Body of pancreas (tissue), 4 donors: Measurements from ENCODE around the gene NBR1. TPM values are rescaled to one million over a fixed set of nuclear protein-coding genes. Genes with fewer than 3 reads are reported as not detected.
A peak's percentile ranks its signal among the peaks of the same experiment; 100 is the strongest.
"Not testable (repeated sequence)": the region's sequence is repeated elsewhere in the genome, so short reads cannot be mapped to it uniquely, and the experiment has no call there.

ENCODE experiments used
- ATAC-seq: fragments of 150-250 bp; one replicate; pipeline ENCODE4 v1.9.1; 2016
- DNase-seq, 4 donors: peaks; one replicate each; pipeline ENCODE4 v3.0.0-alpha.2; 2019
- H3K27ac ChIP-seq, 4 donors: fragments of 200-600 bp; sonication (generic); 1 replicate in 3 of 4; 2 replicates in 1 of 4; pipeline versions ENCODE4 v1.5.1 to v1.6.1; 2016 to 2019; ENCODE audit warnings: mild to moderate bottlenecking in 1 of 4, mixed read lengths in 1 of 4, moderate library complexity in 1 of 4
- H3K27me3 ChIP-seq, 2 donors: fragments of 200-600 bp; sonication (generic); one replicate each; pipeline ENCODE4 v1.6.0; 2016; ENCODE audit warnings: mild to moderate bottlenecking in 1 of 2
- H3K36me3 ChIP-seq, 2 donors: fragments of 200-600 bp; sonication (generic); replicated peaks in 1 of 2; 2 replicates each; pipeline ENCODE4 v1.5.1; 2016; ENCODE audit warnings: low read depth in 2 of 2; ENCODE audit not compliant: insufficient read depth in 1 of 2
- H3K4me1 ChIP-seq: fragments of 200-600 bp; sonication (generic); one replicate; pipeline ENCODE4 v1.6.0; 2016
- H3K4me3 ChIP-seq, 2 donors: fragments of 200-600 bp; sonication (generic); 1 replicate in 1 of 2; 2 replicates in 1 of 2; pipeline ENCODE4 v1.5.1; 2016 to 2019
- H3K9me3 ChIP-seq, 3 donors: fragments of 200-600 bp; sonication (generic); 1 replicate in 2 of 3; 2 replicates in 1 of 3; pipeline ENCODE4 v1.5.1; 2016
- CTCF ChIP-seq, 7 experiments: fragments of 450-650 bp in 4 of 7; fragments of 200-600 bp in 3 of 7; sonication (generic) in 3 of 7; IDR thresholded peaks; one replicate each; pipeline ENCODE4 v1.5.1; 2016 to 2019; ENCODE audit warnings: antibody characterized with exemption in 7 of 7
- POLR2A ChIP-seq, 3 donors: fragments of 450-650 bp; IDR thresholded peaks; one replicate each; pipeline ENCODE4 v1.6.1; 2016; ENCODE audit warnings: antibody characterized with exemption in 3 of 3, mild to moderate bottlenecking in 2 of 3
- WGBS, 2 donors: methylation state at CpG; one replicate each; pipeline ENCODE4 v1.1.5; 2017; 5-methylcytosine and 5-hydroxymethylcytosine counted together
- intact Hi-C: fragments of 100-400 bp; cut with DNase I; formaldehyde crosslinking; loops from one replicate; pipeline ENCODE4 v1.15.1; 2023
- total RNA-seq, 2 donors: library from RNA; depleted of rRNA; stranded (reverse); fragments of >200 nt; gene quantifications; one replicate each; pipeline ENCODE4 v1.1.0, GENCODE V29; 2016

Gene NBR1
- total RNA-seq, 2 donors from 2014 or later, result 16.2 to 41.0 TPM

GRCh38 chr17:43193251-43193650 is 22.2 kb downstream of the NBR1 start:
- peaks cover 57 to 60% of the 10 kb centered on the region in 2 donors for H3K36me3 ChIP-seq
- no peaks in the 10 kb centered on the region for H3K4me1 ChIP-seq
- no peaks in the 10 kb centered on the region for H3K9me3 ChIP-seq
- no peak for DNase-seq
- ATAC-seq, result no peak
- H3K4me3 ChIP-seq, result no peak overlapping the region
- WGBS, 2 donors, result 88 to 90% methylated on average over 5 of the region's 5 CpGs
- intact Hi-C loops, result no loop called here
- no peaks in the 10 kb centered on the region for H3K27me3 ChIP-seq
- H3K27ac ChIP-seq, result no peak overlapping the region
- TF ChIP-seq POLR2A (IDR thresholded peaks at IDR 0.05), result no peak

GRCh38 chr17:43199633-43200032 is 28.6 kb downstream of the NBR1 start:
- TF ChIP-seq CTCF (IDR thresholded peaks at IDR 0.05) (no peak), POLR2A (IDR thresholded peaks at IDR 0.05) (no peak)
- no peak for DNase-seq
- no peaks in the 10 kb centered on the region for H3K9me3 ChIP-seq
- H3K27ac ChIP-seq, result no peak overlapping the region
- no peak overlapping the region for H3K4me3 ChIP-seq
- intact Hi-C loops, result no loop called here
- H3K36me3 ChIP-seq, result peaks cover 40 to 51% of the 10 kb centered on the region in 2 donors
- WGBS, 2 donors, result 80 to 100% methylated on average over 2 of the region's 2 CpGs
- H3K27me3 ChIP-seq, result no peaks in the 10 kb centered on the region
- ATAC-seq, result no peak
- H3K4me1 ChIP-seq, result no peaks in the 10 kb centered on the region

- no peak overlapping the region for H3K27ac ChIP-seq
- 83 to 94% methylated on average over 3 to 4 of the region's 4 CpGs for WGBS, 2 donors
- no peaks in the 10 kb centered on the region for H3K4me1 ChIP-seq
- intact Hi-C loops, result no loop called here
- DNase-seq (no peak), ATAC-seq (no peak)
- no peak for TF ChIP-seq POLR2A (IDR thresholded peaks at IDR 0.05)
- no peak for TF ChIP-seq CTCF (IDR thresholded peaks at IDR 0.05)
- no peaks in the 10 kb centered on the region for H3K27me3 ChIP-seq
- no peaks in the 10 kb centered on the region for H3K9me3 ChIP-seq
- no peak overlapping the region for H3K4me3 ChIP-seq
- peaks cover 35 to 46% of the 10 kb centered on the region in 2 donors for H3K36me3 ChIP-seq
Measured at GRCh38 chr17:43200127-43200526, 29.1 kb downstream of the NBR1 start.

GRCh38 chr17:43203013-43203412 is 32.0 kb downstream of the NBR1 start:
- DNase-seq, H3K27me3 ChIP-seq, ATAC-seq, H3K4me3 ChIP-seq, H3K9me3 ChIP-seq, intact Hi-C loops, H3K4me1 ChIP-seq: not testable (repeated sequence)
- peak overlapping the region in 1 of 4 donors; percentile 1 for H3K27ac ChIP-seq
- WGBS, 2 donors, result 90 to 95% methylated on average over 3 of the region's 3 CpGs
- peaks cover 29 to 36% of the 10 kb centered on the region in 2 donors for H3K36me3 ChIP-seq

GRCh38 chr17:43210576-43210975 is 39.6 kb downstream of the NBR1 start:
- no peak overlapping the region for H3K4me3 ChIP-seq
- peaks cover 2 to 9% of the 10 kb centered on the region in 2 donors for H3K36me3 ChIP-seq
- 65 to 78% methylated on average over 3 of the region's 3 CpGs for WGBS, 2 donors
- no peaks in the 10 kb centered on the region for H3K9me3 ChIP-seq
- peaks cover 28% of the 10 kb centered on the region for H3K4me1 ChIP-seq
- H3K27ac ChIP-seq, result peak overlapping the region in 3 of 4 donors; percentile 83 to 92 (median 87)
- TF ChIP-seq POLR2A (IDR thresholded peaks at IDR 0.05) (no peak), CTCF (IDR thresholded peaks at IDR 0.05) (no peak)
- DNase-seq (no peak), ATAC-seq (no peak)
- no peaks in the 10 kb centered on the region for H3K27me3 ChIP-seq
- intact Hi-C loops, result no loop called here

- TF ChIP-seq POLR2A (IDR thresholded peaks at IDR 0.05), result no peak
- no peak for TF ChIP-seq CTCF (IDR thresholded peaks at IDR 0.05)
- Histone ChIP-seq H3K9me3 (no peaks in the 10 kb centered on the region), H3K4me3 (peak overlapping the region; percentile 36 to 50), H3K27ac (peak overlapping the region; percentile 83 to 92 (median 85)), H3K36me3 (peaks cover 2 to 7% of the 10 kb centered on the region in 2 donors), H3K27me3 (no peaks in the 10 kb centered on the region), H3K4me1 (peaks cover 34% of the 10 kb centered on the region)
- DNase-seq (no peak), ATAC-seq (no peak)
- 4 to 11% methylated on average over 2 of the region's 2 CpGs for WGBS, 2 donors
- intact Hi-C loops, result no loop called here
Measured at GRCh38 chr17:43211123-43211479, 40.1 kb downstream of the NBR1 start.
